Upper lobe of left lung (tissue), 4 donors: ENCODE results near the gene MTHFD2L.

ENCODE experiments used
- CTCF ChIP-seq, 6 experiments: fragments of 450-650 bp in 4 of 6; fragments of 200-600 bp in 2 of 6; sonication (generic) in 2 of 6; IDR thresholded peaks; one replicate each; pipeline ENCODE4 v1.5.1; 2016 to 2019; ENCODE audit warnings: antibody characterized with exemption in 6 of 6
- EP300 ChIP-seq, 4 donors: sonication (generic); formaldehyde crosslinking; IDR thresholded peaks; one replicate each; pipeline ENCODE4 v1.5.1; 2017; ENCODE audit warnings: antibody characterized with exemption in 4 of 4, control low read depth in 2 of 4
- POLR2A ChIP-seq, 4 donors: fragments of 450-650 bp; IDR thresholded peaks; one replicate each; pipeline ENCODE4 v1.5.1; 2016 to 2017; ENCODE audit warnings: antibody characterized with exemption in 4 of 4, mild to moderate bottlenecking in 2 of 4

DNA sequence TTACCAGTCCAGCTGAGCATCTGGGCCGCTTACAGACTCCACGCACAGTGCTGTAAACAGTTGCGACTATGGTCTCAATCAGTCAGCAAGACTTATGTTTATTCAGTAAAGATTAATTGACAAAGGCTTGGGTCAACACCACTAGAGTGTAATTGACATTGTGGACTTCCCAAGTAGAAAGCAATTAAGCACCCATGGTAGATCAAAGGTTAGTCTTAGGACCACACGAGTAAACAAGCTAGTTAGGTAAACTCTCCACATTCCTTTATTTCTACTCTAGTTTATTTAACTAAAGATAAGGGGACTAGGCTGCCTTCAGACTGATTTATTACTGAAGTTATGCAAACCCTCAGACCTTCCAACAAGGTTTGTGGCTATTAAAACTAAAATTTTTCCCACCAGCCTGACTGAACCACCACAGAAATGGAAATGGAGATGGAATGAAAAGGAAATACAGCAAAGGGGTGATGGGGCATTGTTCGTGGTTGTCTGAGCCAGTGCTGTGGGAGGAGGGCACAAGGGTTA, 44.2 kb downstream of the MTHFD2L start:
- TF ChIP-seq EP300 (IDR thresholded peaks at IDR 0.05) (no peak), POLR2A (IDR thresholded peaks at IDR 0.05) (no peak), CTCF (IDR thresholded peaks at IDR 0.05) (no peak)
